Kidney glomerular epithelial cell (primary cell): ENCODE results near the gene FMNL1.

Experiments
- DNase-seq: peaks from one replicate; lab custom pipeline; 2025; lab: John Stamatoyannopoulos, UW

FMNL1 gene

DNA sequence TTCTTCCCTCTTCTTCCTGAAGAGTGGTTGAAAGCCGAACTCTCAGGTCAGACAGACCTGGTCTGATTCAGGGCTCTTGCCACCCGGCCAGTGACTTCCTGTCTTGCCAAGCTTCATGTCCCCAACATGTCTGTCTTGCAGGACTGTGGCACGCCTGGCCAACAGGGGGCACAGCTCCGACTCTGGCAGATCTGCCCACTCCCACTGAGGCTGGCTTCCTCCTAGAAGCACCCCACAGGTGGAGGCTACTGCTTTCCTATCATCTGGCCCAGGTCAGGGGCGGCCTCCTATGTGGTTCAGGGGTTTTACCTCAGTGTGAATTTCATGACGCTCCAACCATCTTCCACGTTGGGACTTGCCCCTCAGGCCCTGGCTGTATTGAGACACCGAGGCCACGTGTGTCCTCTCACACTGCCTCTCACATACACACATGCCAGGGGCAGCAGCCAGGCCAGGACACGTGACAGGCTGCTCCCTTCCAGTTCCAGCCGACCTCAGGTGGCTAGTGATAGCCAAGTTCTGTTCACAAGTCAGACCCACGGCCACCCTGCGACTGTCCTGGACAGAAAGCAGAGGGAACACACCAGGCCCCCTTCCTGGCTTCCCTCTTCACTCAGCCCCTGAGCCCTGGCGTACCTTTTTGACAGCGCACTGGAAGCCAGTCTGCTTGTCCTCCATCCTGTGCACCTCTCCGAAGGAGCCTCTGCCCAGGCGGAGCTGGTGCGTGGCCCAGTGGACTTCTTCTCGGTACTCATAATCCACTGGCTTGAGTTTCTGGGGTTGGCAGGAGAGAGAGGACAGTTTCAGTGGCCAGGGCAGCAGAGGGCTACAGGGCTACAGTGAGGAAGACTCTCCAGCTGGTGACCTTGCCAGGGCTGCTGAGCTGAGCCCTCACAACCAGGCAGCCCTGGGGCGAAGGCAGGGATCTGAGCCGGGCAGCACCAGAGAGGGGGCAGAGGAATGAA lies 62.8 kb downstream of the FMNL1 start:
- DNase-seq, result no peak

DNA sequence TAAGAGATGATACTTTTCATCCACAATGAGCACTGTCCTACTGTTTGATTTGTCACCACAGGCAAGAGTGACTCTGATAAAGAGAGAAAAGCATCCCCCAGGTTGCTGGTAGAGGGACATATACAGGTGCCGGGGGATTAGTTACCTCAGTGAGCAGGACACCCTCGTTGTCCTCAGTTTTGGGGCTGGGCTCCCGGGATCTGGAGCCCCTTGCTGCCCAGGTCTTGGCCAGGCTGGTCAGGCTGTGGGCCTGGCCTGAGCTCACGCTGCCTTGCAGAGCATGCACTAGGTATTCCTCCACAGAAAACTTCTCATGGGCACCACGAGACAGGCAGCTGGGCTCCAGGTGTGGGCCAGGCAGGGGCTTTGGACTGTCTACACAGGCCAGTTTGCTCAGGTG lies 64.6 kb downstream of the FMNL1 start:
- no peak for DNase-seq

DNA sequence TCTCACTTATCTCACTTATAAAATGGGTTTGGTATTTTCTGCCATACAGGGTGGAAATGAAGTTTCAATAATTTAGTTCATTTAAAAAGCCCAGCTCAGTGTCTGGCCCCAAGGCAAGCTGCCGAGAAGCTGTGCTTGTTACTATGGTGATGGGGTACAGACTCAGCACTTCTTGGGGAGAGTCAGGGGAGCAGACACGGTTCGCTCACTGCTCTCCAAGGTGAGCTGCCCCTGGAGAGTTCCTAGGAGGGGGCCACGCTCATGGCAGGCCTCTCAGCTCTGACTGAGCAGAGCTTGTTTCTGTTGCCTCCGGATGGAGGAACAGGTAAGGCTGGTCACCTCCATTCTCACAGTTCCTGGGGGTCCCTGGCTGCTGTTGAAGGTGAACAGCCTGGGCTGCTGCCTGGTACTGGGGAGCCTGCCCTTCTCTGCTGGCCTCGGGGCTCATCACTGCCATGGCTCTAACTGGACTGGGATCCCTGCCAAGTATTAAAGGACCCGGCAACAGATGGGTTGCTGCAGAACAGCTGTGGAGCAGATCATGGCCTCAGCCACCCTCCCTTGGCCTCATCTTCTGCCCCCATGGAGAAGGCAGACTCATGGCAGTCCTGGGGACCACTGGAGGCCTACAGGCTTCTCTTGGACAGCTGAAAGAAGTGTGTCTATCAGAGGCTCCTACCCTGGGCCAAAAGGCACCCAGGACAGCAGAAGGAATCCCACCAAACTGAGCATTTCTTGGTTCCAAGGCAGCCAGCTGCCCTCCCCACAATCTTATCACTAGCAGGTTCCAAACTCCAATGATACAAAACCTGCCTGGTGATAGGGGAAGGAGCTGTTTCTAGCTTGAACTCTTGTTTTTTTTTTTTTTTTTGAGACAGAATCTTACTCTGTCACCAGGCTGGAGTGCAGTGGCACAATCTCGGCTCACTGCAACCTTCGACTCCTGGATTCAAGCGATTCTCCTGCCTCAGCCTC lies 66.1 kb downstream of the FMNL1 start:
- DNase-seq, result no peak

DNA sequence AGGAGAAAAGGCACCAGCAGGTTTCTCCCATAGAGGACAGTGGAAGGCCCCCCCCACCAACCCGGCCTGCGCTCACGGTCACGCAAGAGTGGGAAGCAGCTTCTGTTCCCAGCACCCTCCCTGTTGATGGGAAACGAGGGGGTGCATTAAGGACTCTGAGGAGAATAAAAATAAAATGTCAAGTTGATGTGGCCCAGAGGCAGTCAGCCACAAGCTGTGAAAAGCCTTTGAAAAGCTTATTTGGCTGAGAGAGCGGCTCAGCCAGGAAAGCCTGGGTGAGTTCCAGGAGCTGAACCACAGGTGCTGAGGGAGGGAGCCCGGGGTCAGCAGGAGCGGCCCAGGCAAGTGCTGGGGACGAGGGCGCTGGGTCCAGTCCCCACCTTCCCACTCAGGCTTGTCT lies 67.1 kb downstream of the FMNL1 start:
- DNase-seq, result no peak

DNA sequence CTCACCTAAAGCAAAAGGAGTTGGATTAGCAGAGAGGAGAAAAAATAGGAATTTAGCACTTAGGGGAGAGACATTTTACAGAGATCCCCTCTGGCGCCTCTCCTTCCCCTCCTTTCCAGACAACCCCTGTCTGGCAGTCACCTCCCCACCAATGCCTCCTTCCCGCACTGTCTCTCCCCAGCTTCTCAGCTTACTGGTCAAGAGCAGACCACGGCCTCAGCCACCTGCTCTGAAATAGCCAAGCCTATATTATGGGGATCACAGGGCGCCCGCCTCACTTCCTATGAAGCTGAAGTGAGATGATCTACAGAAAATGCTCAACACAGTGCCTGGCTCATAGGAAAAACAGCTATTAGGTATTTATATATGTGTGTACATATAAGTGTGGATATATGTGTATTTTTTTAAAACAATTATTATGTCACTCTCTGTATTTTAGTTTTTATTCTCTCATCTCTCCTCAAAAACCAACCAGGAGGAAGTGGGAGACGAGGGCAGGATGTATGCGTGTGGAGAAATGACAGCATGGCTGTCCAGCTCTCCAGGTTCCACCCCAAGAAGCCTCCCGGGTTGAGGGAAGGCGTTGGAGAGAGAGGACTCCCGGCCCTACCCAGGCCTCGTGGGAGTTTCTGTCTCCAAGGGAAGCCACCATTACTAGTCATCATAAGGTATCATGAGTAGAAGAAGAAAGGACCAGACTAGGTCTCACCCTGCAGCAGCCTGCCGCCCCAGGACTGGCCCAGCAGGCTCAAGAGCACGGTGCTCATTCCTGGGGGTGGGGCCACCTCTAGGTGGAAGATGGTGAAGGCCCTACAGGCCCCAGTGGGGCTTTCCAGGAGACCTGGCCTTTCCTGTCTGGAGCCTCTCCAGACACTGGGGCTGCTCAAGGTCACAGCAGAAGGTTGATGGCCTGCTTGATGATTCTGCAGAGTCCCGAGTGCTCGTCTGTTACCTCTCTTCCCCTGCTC lies 67.9 kb downstream of the FMNL1 start:
- DNase-seq, result no peak

- no peak for DNase-seq
These were observed 68.6 kb downstream of the FMNL1 start for GRCh38 chr17:45290269-45290765.

DNA sequence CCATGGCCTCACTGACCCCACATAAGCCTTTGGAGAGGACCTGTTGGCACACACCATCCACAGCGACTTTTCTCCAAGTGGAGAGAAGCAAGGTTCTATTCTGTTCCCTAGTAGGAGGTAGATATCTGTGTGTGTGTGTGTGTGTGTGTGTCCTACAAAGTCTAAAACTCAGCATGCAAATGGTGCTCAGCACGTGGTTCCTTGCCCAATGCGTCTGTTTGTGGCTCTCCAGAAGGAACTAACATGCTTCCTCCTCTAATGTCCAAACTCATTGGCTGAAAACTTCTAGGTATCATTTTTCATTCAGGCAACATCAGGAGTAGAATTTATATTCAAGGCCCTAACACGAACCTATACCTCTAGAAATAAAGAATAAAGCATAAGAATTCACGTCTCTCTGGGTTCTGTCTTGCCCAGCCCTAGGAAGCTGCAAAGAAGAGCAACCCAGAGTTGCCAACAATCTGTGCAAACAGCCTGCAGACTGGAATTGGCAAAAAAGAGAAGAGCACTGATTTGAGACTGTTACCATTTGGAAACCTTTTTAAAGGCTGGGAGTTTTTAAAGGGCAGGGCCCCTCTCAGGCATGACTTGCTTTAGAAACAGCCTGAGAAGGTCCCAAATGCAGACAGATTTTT lies 69.6 kb downstream of the FMNL1 start:
- DNase-seq, result no peak

DNA sequence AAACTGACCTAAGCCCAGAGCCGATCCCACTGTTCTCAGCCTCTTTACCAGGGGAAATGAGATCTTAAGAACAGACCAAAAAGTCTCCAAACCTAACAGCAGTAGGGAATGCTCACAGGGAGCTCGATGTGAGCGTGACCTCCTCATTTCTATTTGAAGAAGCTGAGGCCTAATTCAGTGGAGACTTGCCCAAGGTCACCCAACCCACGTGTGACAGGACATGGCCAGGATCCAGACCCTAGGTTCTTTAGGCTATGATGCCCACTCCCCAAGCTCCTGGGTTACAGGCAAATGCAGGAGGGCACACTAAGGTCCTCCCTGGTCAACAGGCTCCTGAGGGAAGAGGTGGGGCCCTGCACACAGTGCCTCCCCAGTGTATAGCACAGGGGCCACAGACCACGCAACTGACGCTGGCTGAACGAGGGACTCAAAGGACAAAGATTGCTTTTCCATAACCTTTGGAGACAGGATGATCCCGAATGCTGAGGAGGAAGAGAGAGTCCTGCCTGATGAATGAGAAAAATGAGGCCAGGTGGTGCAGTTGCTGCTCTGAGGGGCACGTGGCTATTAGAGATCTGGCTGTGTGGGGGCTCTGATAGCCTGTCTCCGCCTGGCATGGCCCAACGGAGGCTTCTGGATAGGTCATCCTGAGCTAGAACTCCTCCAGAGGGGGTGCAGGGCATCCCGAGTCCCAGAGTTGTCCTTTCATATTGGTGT lies 71.2 kb downstream of the FMNL1 start:
- DNase-seq, result no peak

GRCh38 chr17:45293413-45294211 lies 71.9 kb downstream of the FMNL1 start:
- DNase-seq, result peak; percentile 84

DNA sequence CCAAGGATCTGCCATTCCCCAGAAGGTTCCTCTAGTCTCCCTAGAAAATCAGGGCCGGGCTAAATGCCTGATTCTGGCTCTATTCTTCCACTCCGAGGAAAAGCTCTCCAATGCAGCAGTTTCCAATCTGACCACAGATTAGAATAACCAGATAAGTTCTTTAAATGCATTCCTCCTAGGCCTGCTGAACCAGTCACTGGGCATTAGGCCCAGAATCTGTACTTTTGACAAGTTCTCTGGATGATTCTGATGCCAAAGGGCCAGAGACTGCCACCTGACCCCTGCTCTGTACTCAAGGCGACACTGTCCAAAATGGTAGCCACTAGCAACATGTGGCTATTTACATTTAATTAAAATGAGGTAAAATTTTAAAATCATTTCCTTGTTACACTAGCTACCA lies 72.8 kb downstream of the FMNL1 start:
- DNase-seq, result no peak

DNA sequence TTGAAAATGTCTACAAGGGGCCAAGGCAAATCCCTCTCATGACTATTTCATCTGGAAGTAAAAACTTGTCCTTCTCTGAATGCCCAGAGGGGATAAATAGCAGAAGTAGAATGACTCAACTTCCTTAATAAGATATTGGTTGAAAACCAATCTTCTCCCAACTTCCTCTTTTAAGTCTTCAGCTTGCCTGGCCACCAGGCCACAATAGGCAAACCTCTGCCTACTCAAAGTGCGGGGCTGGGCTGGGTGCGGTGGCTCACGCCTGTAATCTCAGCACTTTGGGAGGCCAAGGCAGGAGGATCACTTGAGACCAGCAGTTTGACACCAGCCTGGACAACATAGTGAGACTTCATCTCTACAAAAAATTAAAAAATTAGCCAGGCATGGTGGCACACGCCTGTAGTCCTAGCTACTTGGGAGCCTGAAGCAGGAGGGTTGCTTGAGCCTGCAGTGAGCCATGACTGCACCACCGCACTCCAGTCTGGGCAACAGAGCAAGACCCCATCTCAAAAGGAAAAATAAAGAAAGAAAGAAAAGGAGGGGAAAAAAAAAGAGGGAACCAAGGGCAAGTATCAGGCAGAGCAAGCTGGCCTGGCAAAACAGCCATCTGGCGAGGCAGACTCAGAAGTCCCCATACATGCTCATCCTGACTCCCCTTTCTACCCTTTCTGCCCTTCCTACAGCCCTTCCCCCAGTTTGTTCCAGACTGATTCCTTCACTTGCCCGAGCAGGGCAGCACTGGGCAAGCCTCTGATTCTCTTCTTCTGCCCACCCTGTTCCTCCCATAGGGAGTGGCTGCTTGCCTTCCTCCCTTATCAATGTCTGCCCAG lies 74.5 kb downstream of the FMNL1 start:
- DNase-seq, result no peak

DNA sequence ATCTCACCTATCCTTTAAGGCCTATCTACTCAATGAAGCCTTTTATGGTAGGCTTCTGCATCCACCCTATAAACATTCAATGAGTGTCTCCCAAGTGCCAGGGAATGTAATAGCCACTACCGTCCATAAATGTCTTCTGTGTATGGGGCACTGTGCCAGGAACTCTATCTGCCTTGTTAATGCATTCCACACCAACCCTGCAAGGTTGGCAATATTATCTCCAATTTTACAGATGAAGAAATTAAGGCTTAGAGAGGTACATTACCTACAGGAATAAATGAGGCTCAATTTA lies 75.1 kb downstream of the FMNL1 start:
- no peak for DNase-seq
